B cell (primary cell): ENCODE measurements around the gene HOXA2. TPM values are rescaled to one million over a fixed set of nuclear protein-coding genes. Genes with fewer than 3 reads are reported as not detected.
A peak's percentile ranks its signal among the peaks of the same experiment; 100 is the strongest.

Source experiments
- ATAC-seq: fragments of 200-7000 bp; cut with Tn5 transposase; one replicate; pipeline ENCODE4 v1.10.0; 2021; ENCODE audit warnings: low read depth, mild to moderate bottlenecking, moderate number of reproducible peaks, moderate library complexity
- CTCF ChIA-PET: fragments of 350-600 bp; sonication (Branson Sonifier 250); formaldehyde crosslinking; loops from one replicate; lab custom pipeline; 2021; ENCODE audit warnings: antibody characterized with exemption, inconsistent platforms; lab: Charles Lee
- POLR2A ChIA-PET: fragments of 350-600 bp; sonication (Branson Sonifier 250); formaldehyde crosslinking; loops from one replicate; lab custom pipeline; 2021; ENCODE audit warnings: antibody characterized with exemption; lab: Charles Lee
- DNase-seq: peaks from one replicate; pipeline ENCODE4 v3.0.0; 2013
- H2AFZ ChIP-seq: 2 replicates; pipeline ENCODE4 v1.6.1; 2012; ENCODE audit warnings: mild to moderate bottlenecking, low read depth, low read length; ENCODE audit not compliant: insufficient read depth, poor library complexity, severe bottlenecking
- H3K27ac ChIP-seq, 2 donors: 1 replicate in 1 of 2; 2 replicates in 1 of 2; pipeline ENCODE4 v1.5.1; 2012 to 2013; ENCODE audit warnings: low read length in 2 of 2, mild to moderate bottlenecking in 2 of 2, moderate library complexity in 1 of 2
- H3K27me3 ChIP-seq, 4 experiments: fragments of 200-600 bp in 1 of 4; sonication (generic) in 1 of 4; replicated peaks in 1 of 4; 1 replicate in 2 of 4; 2 replicates in 2 of 4; pipeline versions ENCODE4 v1.6.1 to v1.7.0; 2013 to 2016; ENCODE audit warnings: low read length in 3 of 4, mild to moderate bottlenecking in 2 of 4, mixed read lengths in 1 of 4, moderate library complexity in 1 of 4; ENCODE audit not compliant: insufficient read depth in 4 of 4, control insufficient read depth in 3 of 4; ENCODE audit errors: control extremely low read depth in 1 of 4
- H3K36me3 ChIP-seq, 2 experiments: replicated peaks in 1 of 2; 1 replicate in 1 of 2; 2 replicates in 1 of 2; pipeline versions ENCODE4 v1.6.1 to v1.7.1; 2013; ENCODE audit warnings: low read length in 1 of 2; ENCODE audit not compliant: insufficient read depth in 2 of 2, control insufficient read depth in 1 of 2; ENCODE audit errors: control extremely low read depth in 1 of 2, extremely low read depth in 1 of 2
- H3K4me1 ChIP-seq, 2 donors: fragments of 200-600 bp in 1 of 2; sonication (generic) in 1 of 2; 1 replicate in 1 of 2; 2 replicates in 1 of 2; pipeline versions ENCODE4 v1.5.1 to v1.6.1; 2013 to 2017; ENCODE audit warnings: low read length in 2 of 2; ENCODE audit not compliant: control insufficient read depth in 2 of 2, insufficient read depth in 2 of 2
- H3K4me2 ChIP-seq: replicated peaks from 2 replicates; pipeline ENCODE3; 2012; ENCODE audit warnings: mild to moderate bottlenecking, low read depth, low read length; ENCODE audit not compliant: poor library complexity, severe bottlenecking
- H3K4me3 ChIP-seq, 5 experiments: fragments of 200-600 bp in 1 of 5; sonication (generic) in 1 of 5; 1 replicate in 3 of 5; 2 replicates in 2 of 5; pipeline versions ENCODE4 v1.5.1 to v1.7.0; 2011 to 2016; ENCODE audit warnings: low read length in 4 of 5, mild to moderate bottlenecking in 4 of 5, low read depth in 2 of 5, control low read depth in 1 of 5, moderate library complexity in 1 of 5; ENCODE audit not compliant: insufficient read depth in 1 of 5; ENCODE audit errors: control extremely low read depth in 1 of 5, extremely low read depth in 1 of 5
- H3K79me2 ChIP-seq: fragments of 200-600 bp; sonication (generic); one replicate; pipeline ENCODE4 v1.6.0; 2016; ENCODE audit warnings: low read length; ENCODE audit not compliant: control insufficient read depth, insufficient read depth
- H3K9ac ChIP-seq: fragments of 200-600 bp; sonication (generic); 2 replicates; pipeline ENCODE4 v1.6.1; 2017; ENCODE audit warnings: mild to moderate bottlenecking, low read length, moderate library complexity
- H3K9me3 ChIP-seq, 3 donors: one replicate each; pipeline versions ENCODE4 v1.6.1 to v1.7.1; 2013; ENCODE audit warnings: low read length in 2 of 3; ENCODE audit not compliant: control insufficient read depth in 2 of 3, insufficient read depth in 1 of 3; ENCODE audit errors: control extremely low read depth in 1 of 3
- H4K20me1 ChIP-seq: 2 replicates; pipeline ENCODE4 v1.6.0; 2012; ENCODE audit warnings: mild to moderate bottlenecking, low read length; ENCODE audit not compliant: insufficient read depth, control insufficient read depth, poor library complexity, severe bottlenecking
- H3K27ac Mint-ChIP-seq: one replicate; pipeline ENCODE4 v1.8.0; 2021; ENCODE audit warnings: mixed read lengths
- H3K27me3 Mint-ChIP-seq: one replicate; pipeline ENCODE4 v1.8.0; 2021; ENCODE audit warnings: mixed read lengths
- H3K4me1 Mint-ChIP-seq: one replicate; pipeline ENCODE4 v1.8.0; 2021; ENCODE audit warnings: mixed read lengths
- H3K4me3 Mint-ChIP-seq: one replicate; pipeline ENCODE4 v1.8.0; 2021; ENCODE audit warnings: mixed read lengths
- H3K9me3 Mint-ChIP-seq: one replicate; pipeline ENCODE4 v1.8.0; 2022; ENCODE audit warnings: mixed read lengths; ENCODE audit not compliant: insufficient read depth
- EZH2 ChIP-seq: IDR thresholded peaks from 2 replicates; pipeline ENCODE4 v1.6.1; 2012; ENCODE audit warnings: borderline replicate concordance, low read depth, mild to moderate bottlenecking, moderate library complexity, low read length; ENCODE audit not compliant: insufficient read depth, poor library complexity, severe bottlenecking
- WGBS: methylation state at CpG from one replicate; pipeline ENCODE4 v1.1.5; 2013; ENCODE audit warnings: missing lambda C conversion rate; ENCODE audit not compliant: insufficient coverage; 5-methylcytosine and 5-hydroxymethylcytosine counted together
- intact Hi-C: fragments of 100-400 bp; cut with micrococcal nuclease; formaldehyde crosslinking; loops from one replicate; pipeline ENCODE4 v1.10.0; 2022
- polyA plus RNA-seq: library from polyadenylated mRNA; depleted of rRNA; stranded (reverse); fragments of >200 nt; gene quantifications from 2 replicates; pipeline ENCODE4 v1.2.3, GENCODE V29; 2012
- total RNA-seq, 2 donors: library from RNA; stranded (reverse); fragments of 120-200 nt in 1 of 2; gene quantifications; 1 replicate in 1 of 2; 2 replicates in 1 of 2; pipeline versions ENCODE4 v1.2.3 to v1.2.4, GENCODE V29; 2013 to 2022
- TF ChIP-seq, protein P1 (sequence below): fragments of 200-600 bp; IDR thresholded peaks from one replicate; pipeline ENCODE4 v1.8.0; 2022; ENCODE audit warnings: antibody characterized with exemption, mild to moderate bottlenecking

Gene HOXA2
- total and polyA plus RNA-seq, 2 donors (not counting 1 experiment from before 2014, with no cell fraction given), result not detected

DNA sequence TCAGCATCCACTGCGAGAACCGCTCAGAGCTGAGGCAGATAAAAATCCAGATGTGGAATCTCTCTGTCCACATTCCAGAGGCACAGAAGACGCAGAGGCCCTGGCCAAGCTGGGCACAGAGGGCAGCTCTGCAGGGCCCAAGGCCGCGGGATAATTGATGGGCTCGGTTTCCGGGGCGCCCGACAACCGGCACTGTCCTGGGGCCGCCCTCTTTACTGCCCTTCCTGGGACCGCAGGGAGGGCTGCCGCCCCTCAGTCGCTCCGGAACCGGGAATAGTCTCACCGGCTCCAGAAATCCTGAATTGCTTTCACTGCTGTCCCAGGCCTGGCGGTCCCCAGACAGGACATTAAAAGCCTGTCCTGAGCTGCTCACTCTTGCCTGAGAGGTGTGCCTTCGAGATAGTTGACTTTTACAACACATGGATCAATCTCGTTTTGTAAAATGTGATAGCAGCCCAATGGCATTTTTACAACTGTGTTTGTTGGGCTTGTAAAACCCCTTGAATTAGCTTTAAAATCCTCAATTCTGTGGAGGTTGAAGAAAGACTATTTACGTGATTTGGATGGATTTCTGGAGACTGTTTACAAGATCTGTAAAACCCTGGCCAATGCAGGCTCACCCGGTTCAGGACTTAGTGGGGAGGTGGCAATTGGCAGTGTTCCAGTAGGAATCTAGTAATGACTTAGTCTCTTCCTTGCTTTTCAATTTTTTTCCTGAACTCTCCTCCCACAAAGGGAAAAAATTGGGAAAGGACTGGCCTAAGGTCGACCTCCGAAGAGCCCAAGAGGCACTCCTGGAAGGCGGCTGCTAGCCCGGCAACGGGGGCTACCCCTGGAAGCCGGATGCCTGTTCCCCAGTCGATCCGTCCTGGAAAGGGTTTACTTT lies 46.5 kb upstream of the HOXA2 start:
- peaks cover 48 to 58% of the 10 kb centered on the region in 2 donors for H3K4me1 ChIP-seq
- H3K27ac ChIP-seq, result no peak overlapping the region
- peak; percentile 18 for TF ChIP-seq EZH2
- TF ChIP-seq, protein P1, sequence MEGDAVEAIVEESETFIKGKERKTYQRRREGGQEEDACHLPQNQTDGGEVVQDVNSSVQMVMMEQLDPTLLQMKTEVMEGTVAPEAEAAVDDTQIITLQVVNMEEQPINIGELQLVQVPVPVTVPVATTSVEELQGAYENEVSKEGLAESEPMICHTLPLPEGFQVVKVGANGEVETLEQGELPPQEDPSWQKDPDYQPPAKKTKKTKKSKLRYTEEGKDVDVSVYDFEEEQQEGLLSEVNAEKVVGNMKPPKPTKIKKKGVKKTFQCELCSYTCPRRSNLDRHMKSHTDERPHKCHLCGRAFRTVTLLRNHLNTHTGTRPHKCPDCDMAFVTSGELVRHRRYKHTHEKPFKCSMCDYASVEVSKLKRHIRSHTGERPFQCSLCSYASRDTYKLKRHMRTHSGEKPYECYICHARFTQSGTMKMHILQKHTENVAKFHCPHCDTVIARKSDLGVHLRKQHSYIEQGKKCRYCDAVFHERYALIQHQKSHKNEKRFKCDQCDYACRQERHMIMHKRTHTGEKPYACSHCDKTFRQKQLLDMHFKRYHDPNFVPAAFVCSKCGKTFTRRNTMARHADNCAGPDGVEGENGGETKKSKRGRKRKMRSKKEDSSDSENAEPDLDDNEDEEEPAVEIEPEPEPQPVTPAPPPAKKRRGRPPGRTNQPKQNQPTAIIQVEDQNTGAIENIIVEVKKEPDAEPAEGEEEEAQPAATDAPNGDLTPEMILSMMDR, result no peak
- Mint-ChIP-seq H3K4me3 (peak overlapping the region; percentile 80), H3K27ac (peak overlapping the region; percentile 26), H3K27me3 (peaks cover 67% of the 10 kb centered on the region), H3K4me1 (peaks cover 35% of the 10 kb centered on the region), H3K9me3 (no peaks in the 10 kb centered on the region)
- H3K4me3 ChIP-seq, result peak overlapping the region in 1 of 5 experiments; percentile 27
- H3K79me2 ChIP-seq, result no peaks in the 10 kb centered on the region
- no peak for ATAC-seq
- peak; percentile 26 for DNase-seq
- H4K20me1 ChIP-seq, result peaks cover 10% of the 10 kb centered on the region
- 23% methylated on average over 25 of the region's 30 CpGs for WGBS
- peak overlapping the region; percentile 69 for H3K4me2 ChIP-seq
- H3K36me3 ChIP-seq, result no peaks in the 10 kb centered on the region
- POLR2A ChIA-PET, result interaction anchor here (0.6 kb wide), 1 partner anchor 1290 kb away, joined by 6 read pairs; no protein-coding TSS in a partner anchor
- no peak overlapping the region for H2AFZ ChIP-seq
- CTCF ChIA-PET, result interaction anchor here (0.6 to 6.9 kb wide), 17 partner anchors 10 to 753 kb away, joined by 3 to 52 read pairs (median 4); partner anchors contain the start of gene HOXA10
- peaks cover 0 to 84% (median 0%) of the 10 kb centered on the region in 3 donors for H3K9me3 ChIP-seq
- intact Hi-C loops, result no loop called here
- H3K27me3 ChIP-seq, result peaks cover 0 to 98% (median 75%) of the 10 kb centered on the region in 4 experiments
- H3K9ac ChIP-seq, result no peak overlapping the region
